ENCODE data around the gene NOS1AP. TPM values are rescaled to one million over a fixed set of nuclear protein-coding genes. Genes with fewer than 3 reads are reported as not detected.
"Not testable (repeated sequence)": the region's sequence is repeated elsewhere in the genome, so short reads cannot be mapped to it uniquely, and the experiment has no call there.

NOS1AP gene
- total RNA-seq, 1 donor from 2014 or later: 3.5 TPM

GRCh38 chr1:162319493-162320175 is 250.1 kb downstream of the NOS1AP start:
- ATAC-seq (no peak), DNase-seq (ENCODE audit: missing footprints) (no peak)
- intact Hi-C loops (cut with DNase I): no loop called here

- intact Hi-C loops (cut with DNase I): no loop called here
- ATAC-seq (no peak), DNase-seq (ENCODE audit: missing footprints) (no peak)
Observed at GRCh38 chr1:162321809-162322422, 252.4 kb downstream of the NOS1AP start.

DNA sequence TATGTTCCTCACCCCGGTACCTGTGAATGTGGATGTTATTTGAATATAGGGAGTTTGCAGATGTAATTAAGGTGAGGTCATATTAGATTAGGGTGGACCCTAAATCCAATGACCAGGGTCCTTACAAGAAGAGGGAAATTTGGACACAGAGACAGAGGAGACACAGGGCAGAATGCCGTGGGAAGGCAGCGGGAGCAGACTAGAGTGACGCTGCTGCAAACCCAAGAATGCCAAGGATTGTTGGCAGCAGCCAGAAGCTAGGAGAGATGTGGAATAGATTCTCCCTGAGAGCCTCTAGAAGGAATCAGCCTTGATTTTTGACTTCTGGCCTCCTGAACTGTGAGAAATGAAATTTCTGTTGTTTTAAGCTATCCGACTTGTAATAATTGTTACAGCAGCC is 253.5 kb downstream of the NOS1AP start:
- no peak for DNase-seq (ENCODE audit: missing footprints)
- intact Hi-C loops (cut with DNase I): no loop called here
- no peak for ATAC-seq

DNA sequence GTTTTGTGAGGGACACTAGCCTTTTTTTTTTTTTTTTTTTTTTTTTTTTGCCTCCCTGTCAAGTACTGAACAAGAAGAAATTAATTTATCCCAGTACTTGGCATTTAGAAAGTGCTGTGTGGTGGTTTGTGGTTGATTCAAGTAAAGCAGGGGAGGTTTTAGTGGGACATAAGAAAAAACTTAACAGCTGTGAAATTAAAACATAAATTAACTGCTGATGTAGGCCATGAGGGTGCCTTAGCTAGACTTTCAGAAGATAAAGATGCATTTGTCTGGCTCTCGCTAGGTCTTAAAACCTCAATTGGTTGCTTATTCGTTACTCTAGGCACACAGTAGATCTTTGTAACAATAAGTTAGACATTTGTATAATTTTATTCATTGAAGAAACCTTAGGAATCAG is 254.9 kb downstream of the NOS1AP start:
- ATAC-seq: no peak
- intact Hi-C loops (cut with DNase I): no loop called here
- DNase-seq (ENCODE audit: missing footprints): no peak

GRCh38 chr1:162326559-162326958 is 257.1 kb downstream of the NOS1AP start:
- ATAC-seq (no peak), DNase-seq (ENCODE audit: missing footprints) (no peak)
- intact Hi-C loops (cut with DNase I): no loop called here

- ATAC-seq (no peak), DNase-seq (ENCODE audit: missing footprints) (no peak)
- intact Hi-C loops (cut with DNase I): no loop called here
Observed at GRCh38 chr1:162327144-162327787, 257.8 kb downstream of the NOS1AP start.

DNA sequence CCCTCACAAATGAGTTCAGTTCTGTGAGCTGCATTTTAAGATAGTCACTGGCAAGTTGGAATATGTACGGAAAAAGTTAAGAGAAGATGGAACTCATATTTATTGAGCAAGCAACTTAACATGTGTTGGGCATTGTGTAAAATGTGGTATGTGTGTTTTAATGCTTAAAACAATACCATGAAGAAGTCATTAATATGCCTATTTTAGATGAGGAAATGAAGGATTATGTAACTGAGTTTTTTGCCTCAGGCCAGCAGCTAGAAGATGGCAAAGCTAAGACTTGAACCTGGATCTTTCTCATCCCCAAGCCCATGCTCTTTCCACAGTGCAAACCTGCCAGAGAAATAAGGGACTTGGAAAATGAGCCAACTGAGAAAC is 258.3 kb downstream of the NOS1AP start:
- DNase-seq (ENCODE audit: missing footprints) (no peak), ATAC-seq (no peak)
- intact Hi-C loops (cut with DNase I): no loop called here

DNA sequence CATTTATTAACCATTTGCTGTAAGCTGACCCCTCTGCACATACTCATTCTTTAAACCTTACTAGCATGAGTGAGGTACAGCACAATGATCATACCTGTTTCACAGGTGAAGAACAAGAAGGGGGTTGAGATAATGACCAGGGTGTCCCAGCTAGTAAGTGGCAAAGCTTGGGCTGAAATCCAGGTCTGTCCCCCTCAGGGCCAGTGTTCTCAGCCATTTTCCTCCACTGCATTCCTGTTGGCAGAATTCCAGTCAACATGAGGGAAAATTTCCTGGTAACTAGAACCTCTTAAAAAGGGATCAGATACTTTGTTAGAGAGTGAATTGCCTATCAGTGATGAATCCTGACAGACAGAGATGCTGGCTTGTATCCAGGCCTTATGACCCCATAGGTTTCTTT is 259.0 kb downstream of the NOS1AP start:
- intact Hi-C loops (cut with DNase I): no loop called here
- ATAC-seq: no peak
- DNase-seq (ENCODE audit: missing footprints): no peak

- DNase-seq (ENCODE audit: missing footprints) (no peak), ATAC-seq (no peak)
- intact Hi-C loops (cut with DNase I): no loop called here
Observed at GRCh38 chr1:162329826-162330225, 260.3 kb downstream of the NOS1AP start.

DNA sequence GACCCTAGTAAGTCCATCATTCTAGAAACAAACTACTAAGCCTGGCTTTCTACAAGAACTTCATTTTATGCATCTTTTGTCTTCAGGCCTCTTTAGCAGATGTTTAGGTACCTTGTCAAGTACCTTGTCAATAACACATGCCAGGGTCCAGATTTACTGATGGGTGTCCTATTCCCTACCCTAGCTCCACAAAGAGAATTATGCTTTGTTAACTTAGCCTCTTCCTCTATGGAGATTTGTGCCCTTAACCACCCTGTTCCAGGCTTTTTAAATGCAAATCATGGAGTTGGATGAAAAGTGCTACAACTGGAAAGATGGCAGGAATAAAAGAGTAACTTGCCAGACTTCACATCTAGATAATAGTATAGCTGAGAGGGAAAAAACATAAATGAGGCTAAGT is 264.5 kb downstream of the NOS1AP start:
- DNase-seq (ENCODE audit: missing footprints) (no peak), ATAC-seq (no peak)
- intact Hi-C loops (cut with DNase I): no loop called here

DNA sequence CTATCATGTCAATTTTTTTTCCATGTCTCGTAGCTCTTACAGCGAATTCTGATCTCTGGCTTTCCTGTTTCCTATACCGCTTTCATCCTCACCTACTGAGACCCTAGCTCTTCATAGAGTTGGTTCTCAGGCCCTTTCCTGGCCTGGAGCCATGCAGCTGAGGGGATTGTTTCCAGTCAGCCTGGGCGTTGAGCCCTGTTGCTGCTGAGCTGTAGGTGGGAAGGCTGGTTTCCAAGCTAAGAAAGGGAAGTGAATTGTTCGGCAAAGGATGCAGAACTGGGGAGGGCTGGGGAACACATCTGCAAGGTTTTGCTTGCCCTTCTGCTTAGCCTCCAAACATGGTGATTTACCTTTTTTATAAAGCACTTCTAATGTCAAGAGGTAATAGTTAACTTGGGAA is 265.6 kb downstream of the NOS1AP start:
- no peak for DNase-seq (ENCODE audit: missing footprints)
- no peak for ATAC-seq
- intact Hi-C loops (cut with DNase I): no loop called here

- ATAC-seq (no peak), DNase-seq (ENCODE audit: missing footprints) (no peak)
- intact Hi-C loops (cut with DNase I): no loop called here
Observed at GRCh38 chr1:162336621-162337285, 267.3 kb downstream of the NOS1AP start.

DNA sequence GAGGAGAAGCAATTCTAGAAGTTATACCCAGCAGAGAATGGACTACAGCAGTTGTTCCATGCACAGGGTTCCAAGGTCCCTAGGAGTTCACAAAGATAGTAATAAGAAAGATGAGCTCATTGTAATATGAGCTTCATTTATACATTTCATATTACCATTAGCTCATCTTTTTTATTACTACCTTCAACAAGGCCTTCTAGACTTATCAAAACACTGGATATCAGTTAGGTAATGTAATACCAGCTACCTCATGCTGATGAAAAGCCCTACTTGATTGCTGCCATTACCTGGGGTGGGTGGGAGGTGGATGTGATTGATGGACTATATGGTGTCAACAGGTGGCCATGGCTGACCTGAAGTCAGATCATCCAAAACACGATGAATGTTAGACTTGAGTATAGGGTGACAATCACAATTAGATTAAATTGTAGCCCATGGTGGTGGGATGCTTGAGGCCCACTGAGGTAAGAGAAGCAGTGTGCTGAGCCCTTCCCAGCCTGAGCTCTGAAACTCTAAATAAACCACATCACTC is 273.0 kb downstream of the NOS1AP start:
- DNase-seq (ENCODE audit: missing footprints): no peak
- intact Hi-C loops (cut with DNase I): no loop called here
- no peak for ATAC-seq

- intact Hi-C loops (cut with DNase I): no loop called here
Observed at GRCh38 chr1:162343470-162343869, 274.0 kb downstream of the NOS1AP start.

DNA sequence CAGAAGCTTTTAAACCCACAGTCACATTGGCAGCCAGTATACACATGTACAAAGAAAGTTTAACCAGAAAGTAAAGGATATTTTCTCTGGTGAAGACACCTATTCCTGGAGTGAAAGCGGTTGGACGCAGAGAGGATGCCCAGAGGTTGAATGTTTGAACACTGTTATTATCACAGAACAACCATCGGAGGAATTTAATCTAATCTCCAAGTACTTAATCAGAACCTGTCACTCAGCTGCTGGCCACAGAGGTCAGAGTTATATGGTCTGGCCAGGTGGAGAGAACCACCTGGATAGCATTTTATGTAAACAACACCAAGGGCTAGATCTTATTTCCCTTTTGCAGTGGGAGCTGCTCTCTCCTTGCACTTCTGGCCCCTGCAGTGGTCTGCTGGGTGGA is 277.8 kb downstream of the NOS1AP start:
- ATAC-seq (no peak), DNase-seq (ENCODE audit: missing footprints) (no peak)
- intact Hi-C loops (cut with DNase I): no loop called here

More at GRCh38 chr1:162343470-162343869, 274.0 kb downstream of the NOS1AP start:
- ATAC-seq (no peak), DNase-seq (ENCODE audit: missing footprints) (no peak)

GRCh38 chr1:162349635-162350330 is 280.3 kb downstream of the NOS1AP start:
- intact Hi-C loops (cut with DNase I): no loop called here

GRCh38 chr1:162351246-162351842 is 281.9 kb downstream of the NOS1AP start:
- no peak for DNase-seq (ENCODE audit: missing footprints)
- no peak for ATAC-seq
- intact Hi-C loops (cut with DNase I): no loop called here

More at GRCh38 chr1:162349635-162350330, 280.3 kb downstream of the NOS1AP start:
- DNase-seq (ENCODE audit: missing footprints) (no peak), ATAC-seq (no peak)

DNA sequence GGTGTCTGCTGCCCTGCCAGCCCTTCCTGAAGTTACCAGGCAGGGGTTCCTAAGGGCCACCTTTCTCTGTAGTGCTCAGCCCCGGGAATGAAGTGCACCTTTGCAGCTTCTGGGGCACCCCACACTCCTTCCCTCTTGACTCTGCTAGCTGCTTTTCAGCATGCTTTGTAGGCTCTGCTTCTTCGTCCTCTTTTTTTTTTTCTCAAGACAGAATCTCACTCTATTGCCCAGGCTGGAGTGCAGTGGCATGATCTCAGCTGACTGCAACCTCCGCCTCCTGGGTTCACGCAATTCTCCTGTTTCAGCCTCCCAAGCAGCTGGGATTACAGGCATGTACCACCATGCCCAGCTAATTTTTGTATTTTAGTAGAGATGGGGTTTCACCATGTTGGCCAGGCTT is 282.4 kb downstream of the NOS1AP start:
- intact Hi-C loops (cut with DNase I); DNase-seq (ENCODE audit: missing footprints); ATAC-seq: not testable (repeated sequence)

DNA sequence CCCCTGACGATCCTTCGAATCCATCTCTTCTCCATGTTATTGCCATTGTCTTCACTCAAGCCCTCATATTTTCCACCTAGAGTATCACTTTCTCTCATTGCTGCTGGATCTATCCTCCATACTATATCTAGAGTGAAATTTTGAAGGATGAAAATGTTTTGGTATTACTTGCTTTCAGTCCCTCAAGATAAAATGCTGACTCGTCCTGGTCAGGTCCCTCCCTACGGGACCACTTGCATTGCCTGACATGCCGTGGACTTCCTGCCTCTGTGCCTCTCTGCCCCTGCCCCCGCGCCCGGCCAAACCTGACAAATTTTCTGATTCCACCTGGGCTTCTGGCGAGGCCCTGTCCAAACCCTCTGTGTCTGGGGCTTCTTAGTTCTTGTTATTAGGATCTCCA is 283.6 kb downstream of the NOS1AP start:
- no peak for ATAC-seq
- intact Hi-C loops (cut with DNase I): no loop called here
- DNase-seq (ENCODE audit: missing footprints): no peak
